ENCODE measurements around the gene CCDC61. TPM values are rescaled to one million over a fixed set of nuclear protein-coding genes. Genes with fewer than 3 reads are reported as not detected.

CCDC61 gene
- total and polyA plus RNA-seq, 2 donors (not counting 1 experiment from before 2014, with no cell fraction given): 20.6 to 30.1 TPM

GRCh38 chr19:46009530-46010510 is 14.6 kb downstream of the CCDC61 start:
- ATAC-seq (ENCODE audit: low read depth) (peak; percentile 69), DNase-seq (peak; percentile 75)
- no peak overlapping the region for H3K27ac ChIP-seq (ENCODE audit: low read length in 2 of 2)
- peaks cover 6% of the 10 kb centered on the region for H4K20me1 ChIP-seq (ENCODE audit: control insufficient read depth, insufficient read depth, low read length, poor library complexity, severe bottlenecking)
- H3K27me3 Mint-ChIP-seq: peaks cover 9% of the 10 kb centered on the region
- H3K27ac Mint-ChIP-seq: no peak overlapping the region
- no peak overlapping the region for H3K9ac ChIP-seq (ENCODE audit: low read length)
- H3K4me2 ChIP-seq (replicated peaks; ENCODE audit: low read depth, low read length, poor library complexity, severe bottlenecking): no peak overlapping the region
- H3K27me3 ChIP-seq (replicated peaks in 1 of 4; ENCODE audit: control extremely low read depth in 1 of 4, control insufficient read depth in 3 of 4, insufficient read depth in 4 of 4, low read length in 3 of 4): peaks cover 0 to 10% (median 5%) of the 10 kb centered on the region in 4 experiments
- H3K4me1 ChIP-seq (ENCODE audit: control insufficient read depth in 2 of 2, insufficient read depth in 2 of 2, low read length in 2 of 2): peaks cover 4 to 5% of the 10 kb centered on the region in 2 donors
- WGBS (ENCODE audit: insufficient coverage): 89% methylated on average over 26 of the region's 28 CpGs
- peaks cover 0 to 4% (median 0%) of the 10 kb centered on the region in 3 donors for H3K9me3 ChIP-seq (ENCODE audit: control extremely low read depth in 1 of 3, control insufficient read depth in 2 of 3, insufficient read depth in 1 of 3, low read length in 2 of 3)
- no peak overlapping the region for H2AFZ ChIP-seq (ENCODE audit: insufficient read depth, low read depth, low read length, poor library complexity, severe bottlenecking)
- POLR2A ChIA-PET: interaction anchor here (0.6 kb wide), 3 partner anchors 227 to 1509 kb away, joined by 3 to 10 read pairs (median 4); partner anchors contain the start of gene ZNF180
- H3K9me3 Mint-ChIP-seq (ENCODE audit: insufficient read depth): no peaks in the 10 kb centered on the region
- peak; percentile 86 for TF ChIP-seq CTCF (IDR thresholded peaks at IDR 0.05)
- no peak for TF ChIP-seq EZH2 (IDR thresholded peaks at IDR 0.05; ENCODE audit: borderline replicate concordance, insufficient read depth, low read depth, low read length, poor library complexity, severe bottlenecking)
- H3K79me2 ChIP-seq (ENCODE audit: control insufficient read depth, insufficient read depth, low read length): no peaks in the 10 kb centered on the region
- CTCF ChIA-PET: interaction anchor here (0.6 to 3.5 kb wide), 13 partner anchors 8 to 579 kb away, joined by 3 to 20 read pairs (median 4); partner anchors contain the start of gene CCDC61
- peaks cover 3 to 9% of the 10 kb centered on the region in 2 experiments for H3K36me3 ChIP-seq (replicated peaks in 1 of 2; ENCODE audit: control extremely low read depth in 1 of 2, control insufficient read depth in 1 of 2, extremely low read depth in 1 of 2, insufficient read depth in 2 of 2, low read length in 1 of 2)
- peaks cover 5% of the 10 kb centered on the region for H3K4me1 Mint-ChIP-seq
- intact Hi-C loops (cut with micrococcal nuclease): loop anchor here (10.0 kb wide), 1 partner anchor 1595 kb away; the partner anchor contains the start of gene BICRA
- H3K4me3 ChIP-seq (ENCODE audit: control extremely low read depth in 1 of 5, extremely low read depth in 1 of 5, insufficient read depth in 1 of 5, low read depth in 2 of 5, low read length in 4 of 5): no peak overlapping the region
- no peak overlapping the region for H3K4me3 Mint-ChIP-seq

All from B cell (primary cell).